SK-N-SH (cell line): ENCODE data around the gene ETFRF1. TPM values are rescaled to one million over a fixed set of nuclear protein-coding genes. Genes with fewer than 3 reads are reported as not detected.
A peak's percentile ranks its signal among the peaks of the same experiment; 100 is the strongest.

Source experiments
- CTCF ChIA-PET: fragments of 300-600, 350-600 bp; formaldehyde crosslinking; extraction: SDS; loops from one replicate; lab custom pipeline; 2021; lab: Yijun Ruan, JAX
- POLR2A ChIA-PET: fragments of 350-600 bp; sonication (Branson Sonifier 250); formaldehyde crosslinking; extraction: SDS; loops from one replicate; lab custom pipeline; 2020; ENCODE audit warnings: antibody characterized with exemption, inconsistent platforms; lab: Yijun Ruan, JAX
- DNase-seq: peaks from one replicate; pipeline ENCODE4 v3.0.0; 2012
- H2AFZ ChIP-seq: fragments of 200-600 bp; sonication (generic); 2 replicates; pipeline ENCODE4 v1.8.1; 2016; ENCODE audit warnings: antibody characterized with exemption, mild to moderate bottlenecking, low read depth
- H3F3A ChIP-seq: fragments of 200-600 bp; sonication (generic); replicated peaks from 2 replicates; pipeline ENCODE3; 2016; ENCODE audit warnings: antibody characterized with exemption, mild to moderate bottlenecking; ENCODE audit not compliant: insufficient read depth
- H3K27ac ChIP-seq, 2 experiments: fragments of 200-500 bp in 1 of 2; fragments of 200-600 bp in 1 of 2; sonication (Bioruptor generic) in 1 of 2; sonication (generic), shearing (Covaris generic) in 1 of 2; 2 replicates each; pipeline versions ENCODE4 v1.5.1 to v1.6.1; 2014 to 2016; ENCODE audit warnings: low read depth in 2 of 2, inconsistent platforms in 1 of 2, low read length in 1 of 2, mild to moderate bottlenecking in 1 of 2, mixed read lengths in 1 of 2
- H3K27me3 ChIP-seq: fragments of 200-600 bp; sonication (generic), shearing (Covaris generic); 2 replicates; pipeline ENCODE4 v1.6.1; 2016; ENCODE audit warnings: mixed run types; ENCODE audit not compliant: insufficient read depth
- H3K36me3 ChIP-seq, 2 experiments: fragments of 200-500 bp in 1 of 2; fragments of 200-600 bp in 1 of 2; sonication (Bioruptor generic) in 1 of 2; sonication (generic) in 1 of 2; replicated peaks in 1 of 2; 2 replicates each; pipeline versions ENCODE3 to v1.5.1; 2014 to 2016; ENCODE audit warnings: low read length in 1 of 2, mild to moderate bottlenecking in 1 of 2; ENCODE audit not compliant: insufficient read depth in 2 of 2, control insufficient read depth in 1 of 2
- H3K4me1 ChIP-seq, 2 experiments: fragments of 200-500 bp in 1 of 2; fragments of 200-600 bp in 1 of 2; sonication (Bioruptor generic) in 1 of 2; sonication (generic), shearing (Covaris generic) in 1 of 2; 2 replicates each; pipeline versions ENCODE4 v1.5.1 to v1.6.1; 2014 to 2016; ENCODE audit warnings: low read depth in 1 of 2, low read length in 1 of 2, mixed run types in 1 of 2; ENCODE audit not compliant: insufficient read depth in 2 of 2, control insufficient read depth in 1 of 2
- H3K4me2 ChIP-seq: fragments of 200-600 bp; sonication (generic), shearing (Covaris generic); 2 replicates; pipeline ENCODE4 v1.6.1; 2017; ENCODE audit warnings: mixed run types
- H3K4me3 ChIP-seq, 2 experiments: fragments of 200-500 bp in 1 of 2; fragments of 200-600 bp in 1 of 2; sonication (Bioruptor generic) in 1 of 2; sonication (generic), shearing (Covaris generic) in 1 of 2; 2 replicates each; pipeline versions ENCODE4 v1.5.1 to v1.8.1; 2014 to 2016; ENCODE audit warnings: low read depth in 2 of 2, inconsistent platforms in 1 of 2, low read length in 1 of 2, mild to moderate bottlenecking in 1 of 2, mixed read lengths in 1 of 2, moderate library complexity in 1 of 2
- H3K79me2 ChIP-seq: fragments of 200-600 bp; sonication (generic); 2 replicates; pipeline ENCODE4 v1.8.1; 2017; ENCODE audit warnings: mild to moderate bottlenecking; ENCODE audit not compliant: insufficient read depth
- H3K9ac ChIP-seq: fragments of 200-600 bp; sonication (generic); 2 replicates; pipeline ENCODE4 v1.6.1; 2017; ENCODE audit warnings: mixed run types
- H3K9me2 ChIP-seq: fragments of 200-600 bp; sonication (generic); 2 replicates; pipeline ENCODE4 v1.6.1; 2017; ENCODE audit warnings: mixed run types
- H3K9me3 ChIP-seq: fragments of 200-600 bp; sonication (generic); 2 replicates; pipeline ENCODE4 v1.6.1; 2017; ENCODE audit warnings: mixed run types, mild to moderate bottlenecking, moderate library complexity
- H4K20me1 ChIP-seq: fragments of 200-600 bp; sonication (generic); 2 replicates; pipeline ENCODE4 v1.6.1; 2017; ENCODE audit warnings: mild to moderate bottlenecking, mixed run types; ENCODE audit not compliant: insufficient read depth
- CHD2 ChIP-seq: fragments of 150-350 bp; IDR thresholded peaks from 2 replicates; pipeline ENCODE4 v1.6.1; 2018; ENCODE audit warnings: low read length; ENCODE audit not compliant: partially characterized antibody
- ELF1 ChIP-seq: IDR thresholded peaks from 2 replicates; pipeline ENCODE4 v1.4.0; 2012
- EP300 ChIP-seq, 2 experiments: IDR thresholded peaks; 2 replicates each; pipeline versions ENCODE4 v1.4.0 to v1.6.1; 2012; ENCODE audit warnings: borderline replicate concordance in 1 of 2, low read depth in 1 of 2, low read length in 1 of 2
- EZH2phosphoT487 ChIP-seq: fragments of 200-600 bp; sonication (generic); IDR thresholded peaks from 2 replicates; pipeline ENCODE4 v1.6.1; 2017; ENCODE audit warnings: low read depth, mixed run types, mild to moderate bottlenecking, antibody characterized with exemption, moderate library complexity, borderline replicate concordance
- FOSL2 ChIP-seq: IDR thresholded peaks from 2 replicates; pipeline ENCODE4 v1.4.0; 2012; ENCODE audit warnings: low read depth, mild to moderate bottlenecking, moderate library complexity, borderline replicate concordance
- MXI1 ChIP-seq: IDR thresholded peaks from 2 replicates; pipeline ENCODE4 v1.6.1; 2012; ENCODE audit warnings: mild to moderate bottlenecking, low read depth, low read length, improper control_type of control experiment
- NFIC ChIP-seq: IDR thresholded peaks from 2 replicates; pipeline ENCODE4 v1.4.0; 2012; ENCODE audit warnings: borderline replicate concordance
- POLR2AphosphoS5 ChIP-seq: IDR thresholded peaks from 2 replicates; pipeline ENCODE4 v1.6.1; 2012; ENCODE audit warnings: low read depth, low read length
- RAD21 ChIP-seq: IDR thresholded peaks from 2 replicates; pipeline ENCODE4 v1.6.1; 2012; ENCODE audit warnings: mild to moderate bottlenecking, low read length
- RCOR1 ChIP-seq: fragments of 150-350 bp; IDR thresholded peaks from 2 replicates; pipeline ENCODE4 v1.6.1; 2017; ENCODE audit warnings: antibody characterized with exemption, low read length
- RFX5 ChIP-seq: IDR thresholded peaks from 2 replicates; pipeline ENCODE4 v1.6.1; 2012; ENCODE audit warnings: mild to moderate bottlenecking, improper control_type of control experiment, low read length
- TCF12 ChIP-seq: IDR thresholded peaks from 2 replicates; pipeline ENCODE4 v1.4.0; 2012
- WGBS: methylation state at CpG from one replicate; pipeline ENCODE4 v1.1.6; 2017; ENCODE audit warnings: low lambda C conversion rate; 5-methylcytosine and 5-hydroxymethylcytosine counted together
- polyA plus RNA-seq, 3 experiments: library from polyadenylated mRNA; depleted of rRNA; stranded (reverse); fragments of >200 nt; gene quantifications; 2 replicates each; pipeline ENCODE4 v1.2.3, GENCODE V29; 2012
- TF ChIP-seq, protein P1 (sequence below): IDR thresholded peaks from 2 replicates; pipeline ENCODE4 v1.4.0; 2012; ENCODE audit warnings: low read depth, borderline replicate concordance
- TF ChIP-seq, protein P2 (sequence below): IDR thresholded peaks from 2 replicates; pipeline ENCODE4; 2012
- TF ChIP-seq, protein P3 (sequence below): fragments of 150-350 bp; IDR thresholded peaks from 2 replicates; pipeline ENCODE4 v1.6.1; 2017; ENCODE audit warnings: antibody characterized with exemption, low read length, low read depth, borderline replicate concordance
- TF ChIP-seq, protein P4 (sequence below): IDR thresholded peaks from 2 replicates; pipeline ENCODE4 v1.6.1; 2012; ENCODE audit warnings: mild to moderate bottlenecking, low read depth, low read length, moderate library complexity

The ETFRF1 gene
- polyA plus RNA-seq, 1 of the 3 experiments (the other 2 are of a cell fraction) = 7.8 TPM

DNA sequence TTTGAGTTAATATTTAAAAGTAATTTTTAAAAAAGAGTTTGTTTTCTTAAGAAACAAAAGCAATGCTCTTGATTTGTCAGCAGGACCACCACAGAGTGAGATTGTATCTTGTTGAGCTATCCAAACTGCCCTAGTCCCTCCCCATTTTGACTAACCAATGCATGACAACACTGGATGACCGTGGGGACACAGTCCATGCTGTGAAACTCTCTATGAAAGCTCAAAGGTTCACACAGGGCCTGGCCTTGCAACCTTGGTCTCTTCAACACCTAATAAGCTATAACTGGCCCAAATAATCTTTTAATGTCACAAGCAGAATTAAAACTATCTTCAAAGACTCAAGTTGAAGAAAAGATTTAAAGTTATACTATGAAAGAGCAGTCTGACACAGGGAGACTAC lies 13.5 kb downstream of the ETFRF1 start:
- 86% methylated on average over 1 of the region's 1 CpG for WGBS
- H4K20me1 ChIP-seq = no peaks in the 10 kb centered on the region
- TF ChIP-seq, protein P1, sequence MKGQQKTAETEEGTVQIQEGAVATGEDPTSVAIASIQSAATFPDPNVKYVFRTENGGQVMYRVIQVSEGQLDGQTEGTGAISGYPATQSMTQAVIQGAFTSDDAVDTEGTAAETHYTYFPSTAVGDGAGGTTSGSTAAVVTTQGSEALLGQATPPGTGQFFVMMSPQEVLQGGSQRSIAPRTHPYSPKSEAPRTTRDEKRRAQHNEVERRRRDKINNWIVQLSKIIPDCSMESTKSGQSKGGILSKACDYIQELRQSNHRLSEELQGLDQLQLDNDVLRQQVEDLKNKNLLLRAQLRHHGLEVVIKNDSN = no peak
- TF ChIP-seq, protein P2, sequence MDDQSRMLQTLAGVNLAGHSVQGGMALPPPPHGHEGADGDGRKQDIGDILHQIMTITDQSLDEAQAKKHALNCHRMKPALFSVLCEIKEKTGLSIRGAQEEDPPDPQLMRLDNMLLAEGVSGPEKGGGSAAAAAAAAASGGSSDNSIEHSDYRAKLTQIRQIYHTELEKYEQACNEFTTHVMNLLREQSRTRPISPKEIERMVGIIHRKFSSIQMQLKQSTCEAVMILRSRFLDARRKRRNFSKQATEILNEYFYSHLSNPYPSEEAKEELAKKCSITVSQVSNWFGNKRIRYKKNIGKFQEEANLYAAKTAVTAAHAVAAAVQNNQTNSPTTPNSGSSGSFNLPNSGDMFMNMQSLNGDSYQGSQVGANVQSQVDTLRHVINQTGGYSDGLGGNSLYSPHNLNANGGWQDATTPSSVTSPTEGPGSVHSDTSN = no peak
- TF ChIP-seq MXI1 (no peak), ELF1 (no peak), TCF12 (no peak), NFIC (no peak), POLR2AphosphoS5 (no peak), RAD21 (no peak), EZH2phosphoT487 (no peak), EP300 (IDR thresholded peaks at IDR 0.05; ENCODE audit: borderline replicate concordance in 1 of 2, low read depth in 1 of 2, low read length in 1 of 2) (no peak), CHD2 (no peak), FOSL2 (no peak), RCOR1 (no peak), RFX5 (no peak)
- TF ChIP-seq, protein P3, sequence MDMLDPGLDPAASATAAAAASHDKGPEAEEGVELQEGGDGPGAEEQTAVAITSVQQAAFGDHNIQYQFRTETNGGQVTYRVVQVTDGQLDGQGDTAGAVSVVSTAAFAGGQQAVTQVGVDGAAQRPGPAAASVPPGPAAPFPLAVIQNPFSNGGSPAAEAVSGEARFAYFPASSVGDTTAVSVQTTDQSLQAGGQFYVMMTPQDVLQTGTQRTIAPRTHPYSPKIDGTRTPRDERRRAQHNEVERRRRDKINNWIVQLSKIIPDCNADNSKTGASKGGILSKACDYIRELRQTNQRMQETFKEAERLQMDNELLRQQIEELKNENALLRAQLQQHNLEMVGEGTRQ = no peak
- TF ChIP-seq, protein P4, sequence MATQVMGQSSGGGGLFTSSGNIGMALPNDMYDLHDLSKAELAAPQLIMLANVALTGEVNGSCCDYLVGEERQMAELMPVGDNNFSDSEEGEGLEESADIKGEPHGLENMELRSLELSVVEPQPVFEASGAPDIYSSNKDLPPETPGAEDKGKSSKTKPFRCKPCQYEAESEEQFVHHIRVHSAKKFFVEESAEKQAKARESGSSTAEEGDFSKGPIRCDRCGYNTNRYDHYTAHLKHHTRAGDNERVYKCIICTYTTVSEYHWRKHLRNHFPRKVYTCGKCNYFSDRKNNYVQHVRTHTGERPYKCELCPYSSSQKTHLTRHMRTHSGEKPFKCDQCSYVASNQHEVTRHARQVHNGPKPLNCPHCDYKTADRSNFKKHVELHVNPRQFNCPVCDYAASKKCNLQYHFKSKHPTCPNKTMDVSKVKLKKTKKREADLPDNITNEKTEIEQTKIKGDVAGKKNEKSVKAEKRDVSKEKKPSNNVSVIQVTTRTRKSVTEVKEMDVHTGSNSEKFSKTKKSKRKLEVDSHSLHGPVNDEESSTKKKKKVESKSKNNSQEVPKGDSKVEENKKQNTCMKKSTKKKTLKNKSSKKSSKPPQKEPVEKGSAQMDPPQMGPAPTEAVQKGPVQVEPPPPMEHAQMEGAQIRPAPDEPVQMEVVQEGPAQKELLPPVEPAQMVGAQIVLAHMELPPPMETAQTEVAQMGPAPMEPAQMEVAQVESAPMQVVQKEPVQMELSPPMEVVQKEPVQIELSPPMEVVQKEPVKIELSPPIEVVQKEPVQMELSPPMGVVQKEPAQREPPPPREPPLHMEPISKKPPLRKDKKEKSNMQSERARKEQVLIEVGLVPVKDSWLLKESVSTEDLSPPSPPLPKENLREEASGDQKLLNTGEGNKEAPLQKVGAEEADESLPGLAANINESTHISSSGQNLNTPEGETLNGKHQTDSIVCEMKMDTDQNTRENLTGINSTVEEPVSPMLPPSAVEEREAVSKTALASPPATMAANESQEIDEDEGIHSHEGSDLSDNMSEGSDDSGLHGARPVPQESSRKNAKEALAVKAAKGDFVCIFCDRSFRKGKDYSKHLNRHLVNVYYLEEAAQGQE = no peak
- TF ChIP-seq, all 33 proteins: peak for 0
- CTCF ChIA-PET = interaction anchor here (0.9 to 1.4 kb wide), 2 partner anchors 10 to 227 kb away, joined by 3 read pairs; no protein-coding TSS in a partner anchor
- H3K9me3 ChIP-seq = no peaks in the 10 kb centered on the region
- peaks cover 59 to 61% of the 10 kb centered on the region in 2 experiments for H3K36me3 ChIP-seq
- H3K27ac ChIP-seq = peak overlapping the region in 1 of 2 experiments; percentile 40; a peak in 2 of 4 replicates
- POLR2A ChIA-PET = no interaction called here
- H3K4me3 ChIP-seq = no peak overlapping the region
- H3K4me1 ChIP-seq = no peaks in the 10 kb centered on the region; a peak in 1 of 4 replicates
- DNase-seq = no peak
- H3K9ac ChIP-seq = no peak overlapping the region
- peaks cover 14% of the 10 kb centered on the region for H3F3A ChIP-seq
- no peaks in the 10 kb centered on the region for H3K27me3 ChIP-seq
- no peak overlapping the region for H2AFZ ChIP-seq
- H3K4me2 ChIP-seq = no peak overlapping the region
- H3K79me2 ChIP-seq = peaks cover 14% of the 10 kb centered on the region
- H3K9me2 ChIP-seq = no peaks in the 10 kb centered on the region
